Loucy (cell line): ENCODE results near the gene SHOX.

Experiments
- H2AFZ ChIP-seq: fragments of 200-600 bp; sonication (generic); 2 replicates; pipeline ENCODE4 v1.6.0; 2016; ENCODE audit warnings: antibody characterized with exemption, mild to moderate bottlenecking, low read length, moderate library complexity
- H3F3A ChIP-seq: fragments of 200-600 bp; 2 replicates; pipeline ENCODE4 v1.6.0; 2016; ENCODE audit warnings: antibody characterized with exemption, low read depth, mild to moderate bottlenecking
- H3K27me3 ChIP-seq: fragments of 200-600 bp; sonication (generic); 2 replicates; pipeline ENCODE4 v1.6.1; 2014; ENCODE audit warnings: low read length, mild to moderate bottlenecking; ENCODE audit not compliant: insufficient read depth, poor library complexity, severe bottlenecking
- H3K36me3 ChIP-seq: fragments of 200-600 bp; sonication (generic); 2 replicates; pipeline ENCODE4 v1.6.1; 2016; ENCODE audit warnings: low read length; ENCODE audit not compliant: insufficient read depth
- H3K4me1 ChIP-seq: fragments of 200-600 bp; sonication (generic); 2 replicates; pipeline ENCODE4 v1.5.1; 2014; ENCODE audit warnings: low read length, mild to moderate bottlenecking; ENCODE audit not compliant: insufficient read depth, poor library complexity, severe bottlenecking
- H3K4me2 ChIP-seq: fragments of 200-600 bp; sonication (generic); 2 replicates; pipeline ENCODE4 v1.6.0; 2014; ENCODE audit warnings: antibody characterized with exemption, low read length, low read depth, mild to moderate bottlenecking; ENCODE audit not compliant: poor library complexity, severe bottlenecking
- H3K4me3 ChIP-seq: fragments of 200-600 bp; sonication (generic); 2 replicates; pipeline ENCODE4 v1.5.1; 2014; ENCODE audit warnings: low read length, mild to moderate bottlenecking, mixed read lengths; ENCODE audit not compliant: poor library complexity, severe bottlenecking
- H3K79me2 ChIP-seq: fragments of 200-600 bp; sonication (generic); 2 replicates; pipeline ENCODE4 v1.6.1; 2014; ENCODE audit warnings: low read length; ENCODE audit not compliant: insufficient read depth
- H3K9ac ChIP-seq: fragments of 200-600 bp; sonication (generic); 2 replicates; pipeline ENCODE4 v1.6.0; 2014; ENCODE audit warnings: mild to moderate bottlenecking, low read depth, low read length, moderate library complexity; ENCODE audit not compliant: poor library complexity, severe bottlenecking
- H3K9me2 ChIP-seq: fragments of 200-600 bp; sonication (generic); replicated peaks from 2 replicates; pipeline ENCODE4 v1.6.1; 2016; ENCODE audit warnings: low read depth, low read length, mixed read lengths
- H3K9me3 ChIP-seq: fragments of 200-600 bp; sonication (generic); 2 replicates; pipeline ENCODE4 v1.6.1; 2014; ENCODE audit warnings: mild to moderate bottlenecking, antibody characterized with exemption, low read length, low read depth; ENCODE audit not compliant: insufficient read depth
- H4K20me1 ChIP-seq: fragments of 200-600 bp; sonication (generic); 2 replicates; pipeline ENCODE4 v1.6.0; 2014; ENCODE audit warnings: antibody characterized with exemption, low read length, mild to moderate bottlenecking; ENCODE audit not compliant: insufficient read depth, poor library complexity, severe bottlenecking
- EZH2phosphoT487 ChIP-seq: fragments of 200-600 bp; IDR thresholded peaks from 2 replicates; pipeline ENCODE4 v1.6.1; 2018; ENCODE audit warnings: antibody characterized with exemption, mild to moderate bottlenecking, moderate library complexity, borderline replicate concordance
- TF ChIP-seq, protein P1 (sequence below): fragments of 200-600 bp; sonication (generic); conservative IDR thresholded peaks from 2 replicates; pipeline ENCODE4 v1.5.1; 2014; ENCODE audit warnings: mild to moderate bottlenecking, antibody characterized with exemption, low read length

Gene SHOX

DNA sequence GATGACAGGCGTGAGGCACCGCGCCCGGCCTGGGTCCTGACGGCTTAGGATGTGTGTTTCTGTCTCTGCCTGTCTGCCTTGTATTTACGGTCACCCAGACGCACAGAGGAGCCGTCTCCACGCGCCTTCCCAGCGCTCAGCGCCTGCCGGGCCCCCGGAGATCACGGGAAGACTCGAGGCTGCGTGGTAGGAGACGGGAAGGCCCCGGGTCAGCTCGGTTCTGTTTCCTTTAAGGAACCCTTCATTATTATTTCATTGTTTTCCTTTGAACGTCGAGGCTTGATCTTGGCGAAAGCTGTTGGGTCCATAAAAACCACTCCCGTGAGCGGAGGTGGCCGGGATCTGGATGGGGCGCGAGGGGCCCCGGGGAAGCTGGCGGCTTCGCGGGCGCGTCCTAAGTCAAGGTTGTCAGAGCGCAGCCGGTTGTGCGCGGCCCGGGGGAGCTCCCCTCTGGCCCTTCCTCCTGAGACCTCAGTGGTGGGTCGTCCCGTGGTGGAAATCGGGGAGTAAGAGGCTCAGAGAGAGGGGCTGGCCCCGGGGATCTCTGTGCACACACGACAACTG is 1.3 kb downstream of the SHOX start:
- no peaks in the 10 kb centered on the region for H4K20me1 ChIP-seq
- H3F3A ChIP-seq = no peaks in the 10 kb centered on the region
- no peaks in the 10 kb centered on the region for H3K36me3 ChIP-seq
- no peak overlapping the region for H2AFZ ChIP-seq
- H3K9ac ChIP-seq = no peak overlapping the region
- H3K79me2 ChIP-seq = no peaks in the 10 kb centered on the region
- H3K9me3 ChIP-seq = no peaks in the 10 kb centered on the region
- no peak for TF ChIP-seq EZH2phosphoT487
- TF ChIP-seq, protein P1, sequence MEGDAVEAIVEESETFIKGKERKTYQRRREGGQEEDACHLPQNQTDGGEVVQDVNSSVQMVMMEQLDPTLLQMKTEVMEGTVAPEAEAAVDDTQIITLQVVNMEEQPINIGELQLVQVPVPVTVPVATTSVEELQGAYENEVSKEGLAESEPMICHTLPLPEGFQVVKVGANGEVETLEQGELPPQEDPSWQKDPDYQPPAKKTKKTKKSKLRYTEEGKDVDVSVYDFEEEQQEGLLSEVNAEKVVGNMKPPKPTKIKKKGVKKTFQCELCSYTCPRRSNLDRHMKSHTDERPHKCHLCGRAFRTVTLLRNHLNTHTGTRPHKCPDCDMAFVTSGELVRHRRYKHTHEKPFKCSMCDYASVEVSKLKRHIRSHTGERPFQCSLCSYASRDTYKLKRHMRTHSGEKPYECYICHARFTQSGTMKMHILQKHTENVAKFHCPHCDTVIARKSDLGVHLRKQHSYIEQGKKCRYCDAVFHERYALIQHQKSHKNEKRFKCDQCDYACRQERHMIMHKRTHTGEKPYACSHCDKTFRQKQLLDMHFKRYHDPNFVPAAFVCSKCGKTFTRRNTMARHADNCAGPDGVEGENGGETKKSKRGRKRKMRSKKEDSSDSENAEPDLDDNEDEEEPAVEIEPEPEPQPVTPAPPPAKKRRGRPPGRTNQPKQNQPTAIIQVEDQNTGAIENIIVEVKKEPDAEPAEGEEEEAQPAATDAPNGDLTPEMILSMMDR = no peak
- H3K9me2 ChIP-seq = no peaks in the 10 kb centered on the region
- no peaks in the 10 kb centered on the region for H3K4me1 ChIP-seq
- no peaks in the 10 kb centered on the region for H3K27me3 ChIP-seq
- no peak overlapping the region for H3K4me2 ChIP-seq
- no peak overlapping the region for H3K4me3 ChIP-seq

DNA sequence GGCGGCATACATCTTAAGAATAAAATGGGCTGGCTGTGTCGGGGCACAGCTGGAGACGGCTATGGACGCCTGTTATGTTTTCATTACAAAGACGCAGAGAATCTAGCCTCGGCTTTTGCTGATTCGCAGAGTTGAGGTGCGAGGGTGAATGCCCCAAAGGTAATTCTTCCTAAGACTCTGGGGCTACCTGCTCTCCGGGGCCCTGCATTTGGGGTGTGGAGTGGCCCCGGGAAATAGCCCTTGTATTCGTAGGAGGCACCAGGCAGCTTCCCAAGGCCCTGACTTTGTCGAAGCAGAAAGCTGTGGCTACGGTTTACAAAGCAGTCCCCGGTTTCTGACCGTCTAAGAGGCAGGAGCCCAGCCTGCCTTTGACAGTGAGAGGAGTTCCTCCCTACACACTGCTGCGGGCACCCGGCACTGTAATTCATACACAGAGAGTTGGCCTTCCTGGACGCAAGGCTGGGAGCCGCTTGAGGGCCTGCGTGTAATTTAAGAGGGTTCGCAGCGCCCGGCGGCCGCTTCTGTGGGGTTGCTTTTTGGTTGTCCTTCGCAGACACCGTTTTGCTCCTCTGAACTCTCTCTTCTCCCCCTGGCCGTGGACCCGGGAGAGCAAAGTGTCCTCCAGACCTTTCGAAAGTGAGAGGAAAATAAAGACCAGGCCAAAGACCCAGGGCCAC is 1.9 kb downstream of the SHOX start:
- no peak overlapping the region for H3K4me3 ChIP-seq
- H3K4me1 ChIP-seq = no peaks in the 10 kb centered on the region
- no peaks in the 10 kb centered on the region for H3K9me3 ChIP-seq
- no peak overlapping the region for H3K4me2 ChIP-seq
- H2AFZ ChIP-seq = no peak overlapping the region
- no peak overlapping the region for H3K9ac ChIP-seq
- H3K9me2 ChIP-seq = no peaks in the 10 kb centered on the region
- no peak for TF ChIP-seq EZH2phosphoT487
- TF ChIP-seq, protein P1 = no peak
- H4K20me1 ChIP-seq = no peaks in the 10 kb centered on the region
- no peaks in the 10 kb centered on the region for H3K36me3 ChIP-seq
- no peaks in the 10 kb centered on the region for H3F3A ChIP-seq
- H3K27me3 ChIP-seq = no peaks in the 10 kb centered on the region
- no peaks in the 10 kb centered on the region for H3K79me2 ChIP-seq

DNA sequence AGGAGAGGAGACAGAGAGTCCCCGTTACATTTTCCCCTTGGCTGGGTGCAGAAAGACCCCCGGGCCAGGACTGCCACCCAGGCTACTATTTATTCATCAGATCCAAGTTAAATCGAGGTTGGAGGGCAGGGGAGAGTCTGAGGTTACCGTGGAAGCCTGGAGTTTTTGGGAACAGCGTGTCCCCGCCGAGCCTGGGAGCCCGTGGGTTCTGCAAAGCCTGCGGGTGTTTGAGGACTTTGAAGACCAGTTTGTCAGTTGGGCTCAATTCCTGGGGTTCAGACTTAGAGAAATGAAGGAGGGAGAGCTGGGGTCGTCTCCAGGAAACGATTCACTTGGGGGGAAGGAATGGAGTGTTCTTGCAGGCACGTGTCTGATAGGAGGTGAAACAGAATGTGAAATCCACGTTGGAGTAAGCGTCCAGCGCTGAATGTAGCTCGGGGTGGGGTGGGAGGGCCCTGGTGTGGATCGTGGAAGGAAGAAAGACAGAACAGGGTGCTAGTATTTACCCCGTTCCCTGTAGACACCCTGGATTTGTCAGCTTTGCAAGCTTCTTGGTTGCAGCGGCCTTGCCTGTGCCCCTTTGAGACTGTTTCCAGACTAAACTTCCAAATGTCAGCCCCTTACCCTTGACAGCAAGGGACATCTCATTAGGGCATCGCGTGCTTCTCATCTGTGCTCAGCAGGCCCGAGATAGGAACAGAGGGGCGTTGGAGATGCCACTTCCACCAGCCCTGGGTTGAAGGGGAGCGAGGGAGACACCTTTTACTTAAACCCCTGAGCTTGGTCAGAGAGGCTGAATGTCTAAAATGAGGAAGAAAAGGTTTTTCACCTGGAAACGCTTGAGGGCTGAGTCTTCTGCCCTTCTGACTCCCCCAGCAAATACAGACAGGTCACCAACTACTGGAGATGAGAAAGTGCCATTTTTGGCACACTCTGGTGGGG is 2.7 kb downstream of the SHOX start:
- H2AFZ ChIP-seq = no peak overlapping the region
- H3K4me2 ChIP-seq = no peak overlapping the region
- no peaks in the 10 kb centered on the region for H3F3A ChIP-seq
- no peaks in the 10 kb centered on the region for H3K79me2 ChIP-seq
- no peaks in the 10 kb centered on the region for H3K9me2 ChIP-seq
- H3K9me3 ChIP-seq = no peaks in the 10 kb centered on the region
- H3K36me3 ChIP-seq = no peaks in the 10 kb centered on the region
- no peak overlapping the region for H3K4me3 ChIP-seq
- H3K9ac ChIP-seq = no peak overlapping the region
- H4K20me1 ChIP-seq = no peaks in the 10 kb centered on the region
- H3K4me1 ChIP-seq = no peaks in the 10 kb centered on the region
- H3K27me3 ChIP-seq = no peaks in the 10 kb centered on the region
- TF ChIP-seq, protein P1 = no peak
- no peak for TF ChIP-seq EZH2phosphoT487
